Neural cell (in vitro differentiated cells): ENCODE measurements around the gene GINS3. TPM values are rescaled to one million over a fixed set of nuclear protein-coding genes. Genes with fewer than 3 reads are reported as not detected.

Source experiments
- H2AFZ ChIP-seq: fragments of 200-600, 300-800 bp; sonication (generic), shearing (Covaris generic); 2 replicates; pipeline ENCODE4 v1.6.0; 2014; ENCODE audit warnings: low read depth, mild to moderate bottlenecking, antibody characterized with exemption, low read length, moderate library complexity
- H3F3A ChIP-seq: fragments of 200-600 bp; shearing (Covaris generic); 2 replicates; pipeline ENCODE4 v1.6.1; 2016; ENCODE audit warnings: mild to moderate bottlenecking, moderate library complexity, mixed read lengths, antibody characterized with exemption, low read length; ENCODE audit not compliant: insufficient read depth, poor library complexity, severe bottlenecking
- H3K27ac ChIP-seq: fragments of 200-600, 300-800 bp; sonication (generic), shearing (Covaris generic); 2 replicates; pipeline ENCODE4 v1.5.1; 2014; ENCODE audit warnings: mild to moderate bottlenecking, low read length, moderate library complexity
- H3K27me3 ChIP-seq: fragments of 300-800, 200-600 bp; sonication (generic), shearing (Covaris generic); 2 replicates; pipeline ENCODE4 v1.6.0; 2014; ENCODE audit warnings: mild to moderate bottlenecking, low read depth, low read length, moderate library complexity; ENCODE audit not compliant: insufficient read depth
- H3K36me3 ChIP-seq: fragments of 300-800, 200-600 bp; sonication (generic), shearing (Covaris generic); 2 replicates; pipeline ENCODE4 v1.5.1; 2014; ENCODE audit warnings: mild to moderate bottlenecking, antibody characterized with exemption, low read length, moderate library complexity; ENCODE audit not compliant: insufficient read depth
- H3K4me2 ChIP-seq: fragments of 300-800, 200-600 bp; sonication (generic), shearing (Covaris generic); 2 replicates; pipeline ENCODE4 v1.6.0; 2014; ENCODE audit warnings: mild to moderate bottlenecking, low read length
- H3K4me3 ChIP-seq: fragments of 300-800, 200-600 bp; sonication (generic), shearing (Covaris generic); 2 replicates; pipeline ENCODE4 v1.5.1; 2014; ENCODE audit warnings: mild to moderate bottlenecking, low read length, moderate library complexity
- H3K79me2 ChIP-seq: fragments of 200-600 bp; shearing (Covaris generic); replicated peaks from 2 replicates; pipeline ENCODE4 v1.6.0; 2014; ENCODE audit warnings: mild to moderate bottlenecking, low read length, moderate library complexity; ENCODE audit not compliant: insufficient read depth
- H3K9ac ChIP-seq: fragments of 300-800, 200-600 bp; sonication (generic), shearing (Covaris generic); 2 replicates; pipeline ENCODE4 v1.6.1; 2016; ENCODE audit warnings: mild to moderate bottlenecking, low read length, mixed read lengths
- H3K9me2 ChIP-seq: fragments of 200-600 bp; shearing (Covaris generic); 2 replicates; pipeline ENCODE4 v1.6.1; 2016; ENCODE audit warnings: mild to moderate bottlenecking, low read length, mixed read lengths; ENCODE audit not compliant: insufficient read depth
- H3K9me3 ChIP-seq: fragments of 200-600, 300-800 bp; sonication (generic), shearing (Covaris generic); 2 replicates; pipeline ENCODE4 v1.6.1; 2016; ENCODE audit warnings: mild to moderate bottlenecking, mixed run types, low read length, moderate library complexity, mixed read lengths
- H4K20me1 ChIP-seq: fragments of 200-600 bp; shearing (Covaris generic); 2 replicates; pipeline ENCODE4 v1.6.1; 2016; ENCODE audit warnings: mild to moderate bottlenecking, mixed run types; ENCODE audit not compliant: insufficient read depth
- EP300 ChIP-seq: fragments of 450-650 bp; conservative IDR thresholded peaks from 2 replicates; pipeline ENCODE4 v1.6.1; 2014; ENCODE audit warnings: antibody characterized with exemption, mild to moderate bottlenecking, moderate library complexity; ENCODE audit not compliant: poor library complexity, severe bottlenecking
- EZH2 ChIP-seq: fragments of 200-600, 300-800 bp; shearing (Covaris generic), sonication (generic); IDR thresholded peaks from 2 replicates; pipeline ENCODE4 v1.6.1; 2014; ENCODE audit warnings: antibody characterized with exemption, low read length, borderline replicate concordance, mild to moderate bottlenecking; ENCODE audit not compliant: insufficient read depth, poor library complexity, severe bottlenecking
- MXI1 ChIP-seq: fragments of 450-650 bp; conservative IDR thresholded peaks from 2 replicates; pipeline ENCODE4 v1.6.1; 2014; ENCODE audit warnings: antibody characterized with exemption, mild to moderate bottlenecking; ENCODE audit not compliant: poor library complexity, severe bottlenecking
- POLR2AphosphoS5 ChIP-seq: IDR thresholded peaks from 2 replicates; pipeline ENCODE4 v1.6.1; 2012
- RAD21 ChIP-seq: fragments of 450-650 bp; conservative IDR thresholded peaks from 2 replicates; pipeline ENCODE4 v1.6.1; 2014; ENCODE audit warnings: antibody characterized with exemption, mild to moderate bottlenecking, moderate library complexity
- REST ChIP-seq: IDR thresholded peaks from 2 replicates; pipeline ENCODE4 v1.6.1; 2012; ENCODE audit warnings: borderline replicate concordance
- SMC3 ChIP-seq: fragments of 450-650 bp; conservative IDR thresholded peaks from 2 replicates; pipeline ENCODE4 v1.6.1; 2014; ENCODE audit warnings: antibody characterized with exemption, mild to moderate bottlenecking, moderate library complexity; ENCODE audit not compliant: poor library complexity
- TAF1 ChIP-seq: IDR thresholded peaks from 2 replicates; pipeline ENCODE4 v1.6.1; 2012; ENCODE audit warnings: low read depth
- polyA plus RNA-seq: library from polyadenylated mRNA; depleted of rRNA; stranded (reverse); fragments of >200 nt; gene quantifications from 2 replicates; pipeline ENCODE4 v1.2.3, GENCODE V29; 2014
- TF ChIP-seq, protein P1 (sequence below): fragments of 450-650 bp; IDR thresholded peaks from 2 replicates; pipeline ENCODE4 v1.5.1; 2014; ENCODE audit warnings: antibody characterized with exemption, mild to moderate bottlenecking, moderate library complexity; ENCODE audit not compliant: poor library complexity, severe bottlenecking

GINS3 gene
- polyA plus RNA-seq, 1 donor from 2014 or later: 4.3 TPM

DNA sequence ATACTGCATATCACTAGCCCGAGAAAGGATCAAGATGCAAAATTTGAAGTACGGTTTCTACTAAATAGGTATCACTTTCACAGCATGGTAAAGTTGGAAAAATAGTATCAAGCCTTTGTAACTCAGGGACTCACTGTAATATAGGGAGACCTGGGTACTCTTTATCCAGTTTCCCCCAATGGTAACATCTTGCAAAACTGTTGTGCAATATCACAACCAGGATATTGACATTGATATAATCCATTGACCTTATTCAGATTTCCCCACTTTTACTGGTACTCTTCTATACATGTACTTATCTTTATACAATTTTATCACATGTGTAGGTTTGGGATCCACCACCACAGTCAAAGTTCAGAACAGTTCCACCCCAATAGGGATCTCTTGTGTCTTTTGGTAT lies 20.4 kb upstream of the GINS3 start:
- no peaks in the 10 kb centered on the region for H3K9me2 ChIP-seq
- H3K27ac ChIP-seq: no peak overlapping the region
- H3K9me3 ChIP-seq: no peaks in the 10 kb centered on the region
- H3K4me3 ChIP-seq: no peak overlapping the region
- H3K4me2 ChIP-seq: no peak overlapping the region
- no peaks in the 10 kb centered on the region for H3K79me2 ChIP-seq
- no peak overlapping the region for H2AFZ ChIP-seq
- no peaks in the 10 kb centered on the region for H3F3A ChIP-seq
- H4K20me1 ChIP-seq: no peaks in the 10 kb centered on the region
- no peaks in the 10 kb centered on the region for H3K36me3 ChIP-seq
- TF ChIP-seq, protein P1, sequence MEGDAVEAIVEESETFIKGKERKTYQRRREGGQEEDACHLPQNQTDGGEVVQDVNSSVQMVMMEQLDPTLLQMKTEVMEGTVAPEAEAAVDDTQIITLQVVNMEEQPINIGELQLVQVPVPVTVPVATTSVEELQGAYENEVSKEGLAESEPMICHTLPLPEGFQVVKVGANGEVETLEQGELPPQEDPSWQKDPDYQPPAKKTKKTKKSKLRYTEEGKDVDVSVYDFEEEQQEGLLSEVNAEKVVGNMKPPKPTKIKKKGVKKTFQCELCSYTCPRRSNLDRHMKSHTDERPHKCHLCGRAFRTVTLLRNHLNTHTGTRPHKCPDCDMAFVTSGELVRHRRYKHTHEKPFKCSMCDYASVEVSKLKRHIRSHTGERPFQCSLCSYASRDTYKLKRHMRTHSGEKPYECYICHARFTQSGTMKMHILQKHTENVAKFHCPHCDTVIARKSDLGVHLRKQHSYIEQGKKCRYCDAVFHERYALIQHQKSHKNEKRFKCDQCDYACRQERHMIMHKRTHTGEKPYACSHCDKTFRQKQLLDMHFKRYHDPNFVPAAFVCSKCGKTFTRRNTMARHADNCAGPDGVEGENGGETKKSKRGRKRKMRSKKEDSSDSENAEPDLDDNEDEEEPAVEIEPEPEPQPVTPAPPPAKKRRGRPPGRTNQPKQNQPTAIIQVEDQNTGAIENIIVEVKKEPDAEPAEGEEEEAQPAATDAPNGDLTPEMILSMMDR: no peak
- TF ChIP-seq MXI1: no peak
- no peak for TF ChIP-seq RAD21
- TF ChIP-seq EZH2: no peak
- TF ChIP-seq POLR2AphosphoS5: no peak
- TF ChIP-seq TAF1: no peak
- TF ChIP-seq REST: no peak
- no peak for TF ChIP-seq EP300
- TF ChIP-seq SMC3: no peak
- no peaks in the 10 kb centered on the region for H3K27me3 ChIP-seq
- H3K9ac ChIP-seq: no peak overlapping the region

- no peaks in the 10 kb centered on the region for H4K20me1 ChIP-seq
- no peaks in the 10 kb centered on the region for H3K9me2 ChIP-seq
- no peaks in the 10 kb centered on the region for H3K79me2 ChIP-seq
- no peak overlapping the region for H2AFZ ChIP-seq
- H3K27ac ChIP-seq: no peak overlapping the region
- no peak overlapping the region for H3K9ac ChIP-seq
- no peak overlapping the region for H3K4me3 ChIP-seq
- TF ChIP-seq, protein P1: no peak
- TF ChIP-seq POLR2AphosphoS5 (no peak), TAF1 (no peak), EP300 (no peak), MXI1 (no peak), REST (no peak), SMC3 (no peak), EZH2 (no peak), RAD21 (no peak)
- no peaks in the 10 kb centered on the region for H3K36me3 ChIP-seq
- H3K9me3 ChIP-seq: no peaks in the 10 kb centered on the region
- H3F3A ChIP-seq: no peaks in the 10 kb centered on the region
- no peaks in the 10 kb centered on the region for H3K27me3 ChIP-seq
- H3K4me2 ChIP-seq: no peak overlapping the region
Observed at GRCh38 chr16:58375386-58375785, 16.9 kb upstream of the GINS3 start.
